GM21423 (cell line): ENCODE results near the gene KCNG4.
"Not testable (repeated sequence)": the region's sequence is repeated elsewhere in the genome, so short reads cannot be mapped to it uniquely, and the experiment has no call there.

Experiments
- ATAC-seq: cut with Tn5 transposase; IDR thresholded peaks from one replicate; pipeline ENCODE4 v1.9.1; 2021; ENCODE audit warnings: mild to moderate bottlenecking, moderate library complexity; ENCODE audit not compliant: unreplicated experiment

Gene KCNG4

DNA sequence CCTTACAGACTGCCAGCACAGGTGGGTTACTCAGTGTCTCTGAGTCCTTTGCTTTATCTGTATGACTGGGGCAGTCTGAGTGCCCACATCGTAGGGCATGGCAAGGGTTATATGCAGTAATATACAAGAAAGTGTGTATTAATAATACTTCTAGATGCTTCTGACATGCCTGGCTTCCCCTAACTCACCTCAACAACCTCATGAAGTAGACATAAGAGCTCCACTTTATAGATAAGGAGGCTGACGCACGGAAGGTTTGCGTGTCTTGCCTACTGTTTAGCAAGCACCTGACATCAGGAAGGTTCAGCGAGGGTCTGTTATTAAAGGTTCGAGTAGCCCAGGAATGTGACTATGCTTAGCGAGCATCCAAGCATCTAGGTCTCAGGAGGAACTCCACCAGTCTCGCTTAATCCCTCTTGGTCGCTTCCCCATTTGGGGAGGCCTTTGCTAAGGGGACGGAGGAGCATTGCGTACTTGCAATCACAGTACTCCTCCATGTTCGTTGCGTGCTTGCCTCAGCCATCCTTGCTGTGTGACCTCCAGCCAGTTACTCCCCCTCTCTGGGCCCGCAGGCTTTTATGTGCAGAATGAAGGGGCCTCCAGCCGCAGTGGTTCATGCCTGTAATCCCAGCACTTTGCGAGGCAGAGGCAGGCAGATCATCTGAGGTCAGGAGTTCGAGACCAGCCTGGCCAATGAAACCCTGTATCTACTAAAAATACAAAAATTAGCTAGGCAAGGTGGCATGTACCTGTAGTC, 1.6 kb downstream of the KCNG4 start:
- no peak for ATAC-seq

DNA sequence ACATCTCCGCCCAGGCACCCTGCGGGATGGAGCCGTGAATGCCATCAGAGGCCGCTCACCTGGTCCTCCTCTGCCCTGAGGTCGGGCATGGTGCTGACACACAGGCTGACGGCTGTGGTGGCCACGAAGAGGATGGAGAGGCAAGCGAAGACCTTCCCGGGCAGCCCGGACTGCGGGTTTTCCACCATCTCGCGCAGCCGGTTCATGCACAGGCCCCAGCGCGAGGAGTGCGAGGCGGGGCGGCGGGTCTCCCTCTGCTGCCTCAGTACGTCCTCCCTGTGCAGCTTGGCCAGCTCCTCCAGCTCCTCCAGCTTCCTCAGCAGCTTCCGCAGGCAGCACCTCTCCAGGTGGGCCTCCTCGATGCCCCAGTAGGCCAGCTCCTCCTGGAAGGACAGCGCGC, 3.1 kb downstream of the KCNG4 start:
- no peak for ATAC-seq

DNA sequence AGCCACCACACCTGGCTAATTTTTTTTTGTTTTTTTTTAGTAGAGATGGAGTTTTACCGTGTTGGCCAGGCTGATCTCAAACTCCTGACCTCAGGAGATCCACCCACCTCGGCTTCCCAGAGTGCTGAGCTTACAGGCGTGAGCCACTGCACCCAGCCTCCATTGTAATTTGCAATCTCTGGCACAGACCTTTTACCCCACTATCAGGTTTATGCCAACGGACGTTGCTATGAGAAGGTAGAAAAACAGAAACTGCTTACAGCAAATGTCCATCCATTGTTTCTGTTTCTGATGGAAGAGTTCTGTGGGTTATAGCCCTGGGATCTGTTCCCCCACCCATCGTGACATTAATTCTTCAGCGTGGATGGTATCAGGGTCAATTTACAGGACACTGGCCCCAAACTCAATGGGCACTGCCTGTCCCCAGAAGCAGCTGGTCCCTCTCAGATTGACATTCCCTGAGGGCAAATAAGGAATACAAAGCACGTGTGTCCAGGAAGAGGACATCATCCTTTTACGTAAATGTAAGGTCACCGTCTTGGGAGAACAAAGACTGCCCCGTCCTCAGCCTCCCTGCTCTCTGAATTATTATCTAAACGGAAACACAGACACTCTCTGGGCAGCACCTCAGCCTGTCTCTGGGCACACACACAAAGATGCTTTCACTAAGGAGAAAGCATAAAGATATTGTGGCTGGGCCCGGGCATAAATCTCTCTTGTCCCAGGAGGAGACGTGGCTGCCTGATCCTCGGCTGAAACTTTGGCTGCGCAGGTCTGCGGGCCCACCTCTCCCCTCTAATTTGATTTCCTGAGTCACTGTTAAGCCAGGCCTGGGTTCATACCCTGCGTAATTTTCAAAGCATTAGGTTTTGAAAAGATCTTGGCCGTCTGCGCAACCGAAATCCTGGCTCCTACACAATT, 5.2 kb downstream of the KCNG4 start:
- no peak for ATAC-seq

DNA sequence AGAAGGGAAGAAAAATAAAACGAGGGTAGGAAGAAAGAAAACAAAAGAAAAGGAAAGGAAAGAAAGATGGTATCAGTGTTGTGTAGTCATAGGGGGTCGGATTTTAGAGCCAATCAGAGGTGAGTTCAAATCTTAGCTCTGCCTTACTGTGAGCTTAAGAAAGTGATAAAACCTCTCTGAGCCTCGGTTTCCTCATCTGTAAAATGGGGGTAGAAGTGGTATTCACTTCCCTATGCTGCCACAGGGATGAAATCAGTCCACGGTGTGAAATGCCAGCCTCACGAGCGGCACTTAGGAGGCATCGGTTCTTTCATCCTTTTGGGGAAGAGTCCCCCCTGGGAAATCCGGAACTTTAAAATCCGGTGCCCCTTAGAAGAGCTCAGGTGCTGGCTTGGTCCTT, 6.1 kb downstream of the KCNG4 start:
- ATAC-seq = no peak

DNA sequence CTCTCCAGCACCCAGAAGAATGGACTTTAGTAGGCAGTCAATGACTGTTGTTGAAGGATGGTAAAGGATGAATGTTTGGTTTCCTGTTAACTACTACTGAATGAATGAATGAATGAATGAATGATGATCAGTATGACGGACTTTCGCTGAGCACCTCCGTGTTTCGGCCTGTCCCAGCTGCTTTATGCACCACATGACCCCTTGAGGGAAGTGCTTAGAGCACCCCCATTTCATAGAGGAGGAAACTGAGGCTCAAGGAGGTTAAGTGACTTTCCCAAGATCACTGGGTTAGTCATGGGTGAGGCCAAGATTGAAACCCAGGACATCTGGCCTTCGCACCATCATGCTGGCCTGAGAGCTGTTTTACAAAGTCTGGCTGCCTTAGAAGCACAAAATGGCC, 6.8 kb downstream of the KCNG4 start:
- ATAC-seq = no peak

DNA sequence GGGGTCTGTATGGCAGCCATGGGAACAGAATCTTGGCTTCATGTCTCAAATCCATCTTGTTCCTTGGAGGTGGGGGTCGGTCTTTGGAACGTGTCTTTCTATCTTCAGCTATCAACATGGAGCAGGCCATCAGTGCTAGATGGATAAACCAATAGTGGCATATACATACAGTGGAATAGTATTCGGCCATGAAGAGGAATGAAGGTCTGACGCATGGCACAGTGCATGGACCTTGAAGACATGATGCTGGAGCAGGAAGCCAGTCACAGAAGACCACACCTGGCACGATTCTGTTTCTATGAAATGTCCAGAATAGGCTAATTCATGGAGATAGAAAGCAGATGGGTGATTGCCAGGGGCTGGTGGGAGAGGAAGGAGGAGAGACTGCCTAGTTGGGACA, 7.8 kb downstream of the KCNG4 start:
- no peak for ATAC-seq

DNA sequence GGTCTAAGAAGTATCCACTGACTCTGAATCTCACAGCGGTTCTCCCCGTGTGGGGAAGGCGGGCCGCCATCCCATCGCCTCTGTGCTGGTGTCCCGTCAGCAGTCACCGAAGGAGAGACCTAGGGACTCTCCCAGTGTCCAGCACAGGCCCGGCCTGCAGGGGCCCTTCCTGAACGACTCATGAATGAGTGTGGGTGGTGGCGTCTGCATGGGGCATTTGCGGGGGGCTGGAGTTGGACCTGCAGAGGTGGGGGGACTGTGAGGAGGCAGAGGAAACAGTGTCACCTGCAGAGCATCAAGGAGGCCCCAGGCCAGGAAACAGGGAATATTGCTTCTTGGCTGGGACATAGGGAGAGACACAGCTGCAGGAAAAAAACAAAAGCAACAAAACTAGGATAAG, 10.3 kb downstream of the KCNG4 start:
- no peak for ATAC-seq

DNA sequence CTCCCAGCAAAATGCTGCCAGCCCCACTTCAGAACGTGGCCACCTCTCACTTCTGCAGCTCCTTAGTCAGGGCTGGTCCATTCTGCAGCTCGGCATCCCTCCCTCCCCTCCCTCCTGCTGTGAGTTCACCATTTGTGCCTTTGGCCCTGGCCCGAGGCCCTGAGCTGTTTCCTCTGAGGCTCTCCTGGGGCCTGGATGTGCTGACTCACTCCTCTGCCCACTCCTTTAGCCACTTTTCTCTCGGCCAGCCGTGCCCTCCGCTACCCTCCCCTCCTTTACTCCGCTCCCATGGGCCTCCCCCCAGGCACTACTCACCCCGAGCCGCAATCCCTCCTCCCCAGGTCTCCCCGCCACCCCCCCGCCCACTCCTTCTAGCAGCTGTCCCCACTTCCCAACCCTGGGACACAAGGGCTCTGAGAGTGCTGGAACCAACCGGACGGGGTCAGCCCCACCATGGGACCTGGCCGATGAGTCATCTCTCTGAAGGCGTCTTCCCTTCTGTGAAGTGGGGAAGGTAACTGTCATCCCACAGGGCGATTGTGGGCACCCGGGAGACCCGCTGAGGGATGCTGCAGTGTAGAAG, 11.5 kb downstream of the KCNG4 start:
- ATAC-seq = no peak

DNA sequence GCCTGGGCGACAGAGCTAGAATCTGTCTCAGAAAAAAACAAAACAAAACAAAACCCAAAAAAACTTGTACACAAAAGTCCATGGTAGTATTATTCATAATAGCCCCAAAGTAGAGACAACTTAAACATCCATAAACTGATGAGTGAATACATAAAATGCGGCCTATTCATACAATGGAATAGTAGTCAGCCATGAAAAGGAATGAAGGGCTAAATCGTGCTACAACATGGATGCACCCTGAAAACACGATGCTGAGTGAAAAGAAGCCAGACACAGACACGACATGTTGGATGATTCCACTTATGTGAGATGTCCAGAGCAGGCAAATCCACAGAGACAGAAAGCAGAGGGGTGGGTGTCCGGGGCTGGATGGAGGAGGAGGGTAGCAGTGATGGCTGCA, 12.3 kb downstream of the KCNG4 start:
- ATAC-seq = no peak

DNA sequence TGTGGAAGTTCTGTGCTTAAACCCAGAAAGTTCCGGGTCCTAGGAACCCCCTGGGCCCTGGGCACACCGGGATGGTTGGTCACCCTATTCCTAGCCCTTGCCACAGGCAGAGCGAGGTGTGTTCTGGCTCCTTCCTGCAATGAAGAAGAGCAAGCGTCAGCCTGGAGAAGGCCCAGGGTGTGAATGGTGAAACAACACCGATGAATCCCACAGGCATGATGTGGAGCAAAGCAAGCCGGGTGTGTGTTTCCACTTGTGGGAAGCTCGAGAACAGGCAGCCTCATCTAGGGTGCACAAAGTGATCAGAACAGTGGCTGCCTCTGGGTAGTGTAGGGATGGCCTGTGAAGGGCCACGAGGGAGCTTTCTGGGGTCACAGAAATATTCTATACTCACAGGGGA, 13.8 kb downstream of the KCNG4 start:
- no peak for ATAC-seq

DNA sequence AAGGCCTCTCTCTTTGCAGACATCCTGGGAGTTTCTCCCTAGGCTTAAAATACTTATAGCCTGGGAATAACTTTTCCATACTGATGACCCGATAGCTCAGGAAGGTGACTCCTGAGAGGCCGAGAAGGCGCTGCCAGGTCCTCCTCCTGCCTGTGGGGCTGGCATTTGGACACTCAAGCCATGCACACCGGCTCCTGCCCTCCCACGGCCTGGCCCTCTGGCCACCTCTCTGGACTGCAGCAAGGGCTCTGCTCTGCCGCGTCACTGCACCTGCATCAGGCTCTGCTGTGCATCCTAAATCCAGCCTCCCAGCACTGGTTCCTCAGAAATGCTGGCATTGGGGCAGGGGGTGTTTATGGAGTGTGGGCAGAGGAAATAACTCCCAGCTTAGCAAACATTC, 14.2 kb downstream of the KCNG4 start:
- ATAC-seq = no peak

DNA sequence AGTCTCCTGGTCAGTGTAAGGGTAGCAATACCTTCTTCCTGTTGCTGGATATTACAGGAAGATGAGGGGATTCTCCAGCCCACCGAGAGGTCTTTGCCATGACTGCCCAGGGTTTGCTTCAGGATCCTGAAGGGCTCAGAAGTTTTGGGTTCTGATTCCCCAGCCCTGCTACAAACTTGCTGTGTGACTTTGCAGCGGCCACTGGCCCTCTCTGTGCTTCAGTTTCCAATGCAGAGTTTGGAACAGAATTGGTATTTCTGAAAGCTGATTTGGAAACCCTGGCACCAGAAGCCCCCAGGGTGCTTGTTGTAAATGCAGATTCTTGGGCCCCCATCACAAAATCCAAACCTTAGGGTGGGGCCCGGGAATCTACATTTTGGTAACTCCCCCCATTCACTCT, 14.7 kb downstream of the KCNG4 start:
- no peak for ATAC-seq

DNA sequence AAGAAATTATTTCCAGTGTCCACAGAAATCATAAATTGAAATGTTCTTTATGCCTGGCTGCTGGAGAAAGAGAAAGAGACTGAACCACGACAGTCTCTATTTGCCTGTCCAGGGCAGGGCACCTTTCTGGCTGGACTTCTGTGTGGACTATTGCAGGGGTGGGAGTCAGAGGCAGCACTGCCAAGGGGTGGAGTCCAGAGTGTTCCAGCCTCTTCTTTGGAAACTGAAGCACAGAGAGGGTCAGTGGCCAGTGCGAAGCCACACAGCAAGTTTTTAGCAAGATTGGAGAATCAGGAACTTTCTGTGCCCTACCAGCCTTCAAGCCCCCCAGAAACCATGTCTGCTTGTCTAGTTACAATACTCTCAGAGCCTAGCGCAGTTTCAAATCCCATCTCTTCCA, 15.3 kb downstream of the KCNG4 start:
- ATAC-seq = no peak

DNA sequence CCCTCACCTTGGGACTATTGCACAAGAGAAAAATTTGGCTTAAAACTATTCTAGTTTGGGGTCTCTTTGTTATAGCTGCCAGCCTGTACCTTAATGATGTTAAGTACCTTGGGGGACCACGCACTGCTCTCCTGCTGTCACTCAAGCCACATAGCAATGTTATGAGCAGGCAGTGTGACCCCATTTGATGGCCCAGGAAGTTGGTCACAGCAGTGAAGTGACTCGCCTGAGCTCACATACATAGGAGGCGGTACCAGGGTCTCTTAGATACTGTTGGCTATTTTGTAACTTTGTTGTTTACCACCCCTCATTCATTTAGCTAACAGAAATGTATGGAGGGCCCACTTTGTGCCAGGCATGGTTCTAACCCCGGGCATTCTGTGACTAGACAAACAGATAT, 16.4 kb downstream of the KCNG4 start:
- ATAC-seq = no peak

DNA sequence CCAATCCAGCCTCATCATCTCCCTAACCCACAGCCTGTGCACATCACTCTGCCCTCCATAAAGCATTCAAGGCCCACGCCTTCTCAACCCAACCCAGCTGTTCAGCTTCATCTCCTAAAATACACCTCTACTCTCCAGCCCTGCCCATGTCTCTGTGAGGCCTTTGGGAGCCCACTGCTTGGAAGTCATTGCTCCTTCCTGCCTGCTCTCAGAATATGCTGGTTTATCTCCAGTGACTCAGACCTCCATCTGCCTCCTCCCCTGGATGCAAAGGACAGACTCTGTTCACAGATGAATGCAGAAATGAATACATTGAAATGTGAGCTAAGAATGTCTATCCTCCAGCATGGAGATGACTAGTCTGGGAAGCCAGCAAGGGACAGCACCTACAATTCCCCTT, 19.0 kb downstream of the KCNG4 start:
- ATAC-seq = no peak

DNA sequence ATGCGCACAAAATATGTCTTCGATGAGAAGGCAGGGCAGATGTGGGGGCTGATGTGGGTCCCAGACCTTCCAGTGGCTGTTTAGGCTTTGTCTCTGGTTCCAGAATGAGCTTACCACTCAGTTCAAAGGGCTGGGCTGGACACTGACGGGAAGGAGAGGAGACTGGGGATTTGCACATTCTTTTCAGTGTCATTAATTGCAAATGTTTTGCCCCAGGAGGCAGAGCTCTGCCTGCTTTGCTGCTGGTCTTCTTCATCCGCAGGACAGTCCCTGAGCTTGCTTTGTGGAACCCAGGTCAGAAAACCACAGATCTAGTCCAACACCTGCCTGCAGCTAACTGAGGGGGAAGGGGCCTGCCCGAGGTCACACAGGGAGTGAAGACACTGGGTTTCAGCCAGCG, 20.9 kb downstream of the KCNG4 start:
- no peak for ATAC-seq

DNA sequence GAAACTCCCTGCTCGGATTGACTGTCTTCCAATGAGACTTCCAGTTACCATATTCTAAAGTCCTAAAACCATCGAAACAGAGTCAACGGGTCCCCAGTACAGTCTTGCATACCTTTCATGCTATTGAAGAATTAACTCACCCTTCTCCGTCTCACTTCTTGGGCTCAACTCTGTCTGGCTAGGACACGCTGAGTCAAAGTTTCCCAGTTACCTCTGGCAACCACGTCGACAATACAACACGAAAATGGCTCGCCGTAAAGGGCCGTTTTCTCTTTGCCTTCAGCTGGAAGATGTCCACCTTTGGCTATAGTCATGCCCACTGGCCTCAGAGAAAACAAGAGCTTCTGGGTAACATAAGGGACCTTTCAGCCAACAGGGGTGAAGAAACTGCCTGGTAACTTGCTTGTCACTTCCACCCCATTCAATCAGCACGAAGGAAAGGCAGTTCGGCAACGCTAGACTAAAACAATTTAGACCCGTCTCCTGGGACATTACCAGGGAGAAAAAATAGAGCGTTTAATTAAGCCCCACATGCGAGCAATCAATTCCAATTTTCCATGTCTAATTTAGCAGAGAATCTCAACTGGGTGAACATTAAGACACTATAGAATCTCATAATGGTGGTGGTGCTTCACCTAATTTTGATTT, 21.5 kb downstream of the KCNG4 start:
- no peak for ATAC-seq

DNA sequence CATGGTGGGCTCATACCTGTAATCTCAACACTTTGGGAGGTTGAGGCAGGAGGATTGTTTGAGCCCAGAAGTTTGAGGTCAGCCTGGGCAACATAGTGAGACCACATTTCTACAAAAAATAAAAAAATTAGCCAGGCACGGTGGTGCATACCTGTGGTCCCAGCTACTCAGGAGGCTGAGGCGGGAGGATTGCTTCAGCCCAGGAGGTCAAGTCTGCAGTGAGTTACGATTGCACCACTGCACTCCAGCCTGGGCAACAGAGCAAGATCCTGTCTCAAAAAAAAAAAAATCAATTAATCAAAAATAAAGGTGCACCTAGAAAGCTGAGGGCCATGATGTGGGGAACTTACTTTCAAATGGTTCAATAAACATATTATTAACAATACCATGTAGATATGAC, 23.7 kb downstream of the KCNG4 start:
- not testable (repeated sequence) for ATAC-seq

DNA sequence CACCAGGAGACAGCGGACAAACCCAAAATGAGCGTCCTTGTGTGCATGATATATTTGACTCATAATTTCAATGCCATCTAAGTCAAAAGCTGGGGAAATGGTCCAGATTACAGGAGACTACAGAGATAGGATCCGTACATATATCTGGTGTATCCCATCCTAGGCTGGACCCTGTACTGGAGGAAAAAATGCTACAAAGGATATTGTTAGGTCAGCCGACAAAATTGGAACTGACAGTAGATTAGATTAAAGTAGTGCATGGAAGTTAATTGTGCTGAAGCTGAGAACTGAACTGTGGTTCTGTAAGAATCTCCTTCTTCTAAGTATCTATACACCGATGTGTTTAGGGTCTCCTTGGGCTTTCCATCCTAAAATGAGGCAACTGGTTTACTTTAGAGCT, 24.3 kb downstream of the KCNG4 start:
- ATAC-seq = no peak

DNA sequence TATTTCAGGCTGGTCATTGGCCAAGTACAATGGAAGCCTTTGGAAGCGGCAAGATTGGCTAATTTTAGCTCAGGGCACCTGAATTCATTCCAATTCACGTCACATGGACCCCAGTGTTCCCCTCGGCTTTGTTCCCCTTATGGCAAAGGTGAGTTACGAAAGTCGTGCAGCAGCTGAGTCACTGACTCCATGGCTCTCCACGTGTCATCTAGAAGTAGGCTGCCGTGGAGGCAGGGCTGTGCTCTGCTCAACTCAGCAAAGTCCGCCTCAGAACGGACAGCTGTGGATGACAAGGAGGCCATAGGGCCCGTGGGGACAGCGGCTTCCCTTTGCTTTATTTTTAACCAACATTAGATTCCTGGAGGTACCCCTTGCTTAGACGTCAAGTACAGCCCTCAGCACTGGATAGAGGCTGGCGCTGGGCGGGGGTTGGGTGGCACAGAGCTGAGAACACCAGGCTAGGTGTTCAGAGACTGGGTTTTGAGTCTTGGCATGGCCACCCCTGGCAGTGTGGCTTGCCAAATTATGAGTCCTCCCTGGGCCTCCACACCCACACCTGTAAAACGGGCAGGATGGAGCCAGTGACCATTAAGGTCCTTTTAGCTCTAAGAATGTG, 25.3 kb downstream of the KCNG4 start:
- no peak for ATAC-seq

DNA sequence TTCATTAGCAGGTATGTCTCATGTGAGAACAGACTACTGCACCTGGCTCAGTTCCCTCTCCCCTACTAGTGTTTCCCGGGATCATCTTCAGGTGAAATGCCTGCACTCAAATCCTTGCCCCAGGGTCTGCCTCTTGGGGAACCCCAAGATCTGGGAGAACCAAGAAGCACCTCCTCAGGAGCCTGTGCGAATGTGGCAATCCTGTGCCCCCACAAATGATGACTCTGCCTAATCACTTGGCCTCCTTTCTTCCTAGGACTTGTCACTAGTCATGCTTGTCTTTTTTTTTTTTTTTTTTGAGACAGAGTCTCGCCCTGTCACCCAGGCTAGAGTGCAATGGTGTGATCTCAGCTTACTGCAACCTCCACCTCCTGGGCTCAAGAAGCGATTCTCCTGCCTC, 27.2 kb downstream of the KCNG4 start:
- ATAC-seq = no peak
